Measurements from ENCODE around the gene LIPC.

DNA sequence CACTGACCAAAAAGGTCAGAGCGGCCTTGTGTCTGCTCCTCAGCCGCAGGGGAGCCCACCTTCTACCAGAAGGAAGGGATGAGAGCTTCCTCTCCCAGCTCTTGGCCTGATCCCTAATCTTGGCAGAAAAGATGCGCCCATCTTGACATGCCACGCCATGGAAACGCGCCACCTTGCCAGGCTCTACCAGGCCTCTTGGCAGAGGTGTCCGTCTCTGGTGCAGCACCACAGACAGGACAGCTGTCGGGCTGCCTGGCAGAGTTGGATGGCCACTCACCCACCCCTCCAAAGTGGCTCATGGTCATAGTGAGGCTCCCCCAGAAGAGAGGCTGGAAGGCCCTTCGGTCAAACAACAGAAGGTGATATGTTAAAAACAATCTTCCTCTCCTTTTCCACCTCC, 105.2 kb downstream of the LIPC start:
- TF ChIP-seq CTCF (IDR thresholded peaks at IDR 0.05; ENCODE audit: borderline replicate concordance, extremely low read depth, low read length, poor library complexity, severe bottlenecking) (no peak), EZH2 (IDR thresholded peaks at IDR 0.05; ENCODE audit: borderline replicate concordance, low read depth, low read length, severe bottlenecking) (no peak)

All from DND-41 (cell line).